M059J (cell line): ENCODE results near the gene KDELR1. TPM values are rescaled to one million over a fixed set of nuclear protein-coding genes. Genes with fewer than 3 reads are reported as not detected.

Experiments
- DNase-seq: peaks from one replicate; pipeline ENCODE4 v3.0.0-alpha.2; 2012; ENCODE audit warnings: low read depth
- total RNA-seq: library from RNA; depleted of rRNA; stranded (reverse); fragments of >200 nt; shearing (Covaris generic); gene quantifications from 2 replicates; pipeline ENCODE4 v1.2.3, GENCODE V29; 2014

The KDELR1 gene
- total RNA-seq, 1 experiment from 2014 or later: 247 TPM

DNA sequence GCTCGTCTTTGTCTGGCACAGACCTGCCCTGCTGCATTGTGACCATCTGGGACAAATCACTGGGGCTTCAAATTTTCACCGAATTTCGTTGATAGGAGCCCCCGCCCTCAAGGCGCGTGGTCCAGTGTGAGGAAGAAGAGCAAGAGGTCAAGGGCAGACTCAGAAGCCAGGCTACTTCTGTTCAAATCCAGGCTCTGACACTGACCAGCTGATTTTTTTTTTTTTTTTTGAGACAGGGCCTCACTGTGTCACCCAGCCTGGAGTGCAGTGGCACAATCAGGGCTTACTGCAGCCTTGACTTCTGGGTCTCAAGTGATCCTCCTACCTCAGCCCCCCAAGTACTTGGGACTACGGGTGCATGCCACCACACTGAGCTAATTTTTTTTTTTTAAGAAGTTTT is 20.0 kb downstream of the KDELR1 start:
- no peak for DNase-seq

DNA sequence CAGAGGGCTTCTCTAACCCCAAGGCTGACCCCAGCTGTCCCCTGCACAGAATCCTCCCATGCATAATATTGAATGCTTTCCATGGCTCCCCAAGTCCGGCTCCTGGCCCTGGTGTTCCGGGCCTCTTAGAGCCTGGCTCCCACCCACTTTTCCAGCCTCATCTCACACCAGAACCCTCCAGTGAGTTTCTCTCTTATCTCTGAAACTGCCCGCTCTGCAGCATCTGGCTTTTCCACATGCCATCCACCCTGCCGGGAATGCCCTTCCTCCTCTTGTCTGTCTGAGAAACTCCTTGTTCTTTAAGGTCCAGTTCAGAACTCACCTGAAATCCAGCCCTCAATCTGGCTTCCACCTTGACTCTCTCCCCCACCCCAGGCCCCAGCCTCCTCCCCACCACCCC is 20.4 kb downstream of the KDELR1 start:
- DNase-seq: no peak

DNA sequence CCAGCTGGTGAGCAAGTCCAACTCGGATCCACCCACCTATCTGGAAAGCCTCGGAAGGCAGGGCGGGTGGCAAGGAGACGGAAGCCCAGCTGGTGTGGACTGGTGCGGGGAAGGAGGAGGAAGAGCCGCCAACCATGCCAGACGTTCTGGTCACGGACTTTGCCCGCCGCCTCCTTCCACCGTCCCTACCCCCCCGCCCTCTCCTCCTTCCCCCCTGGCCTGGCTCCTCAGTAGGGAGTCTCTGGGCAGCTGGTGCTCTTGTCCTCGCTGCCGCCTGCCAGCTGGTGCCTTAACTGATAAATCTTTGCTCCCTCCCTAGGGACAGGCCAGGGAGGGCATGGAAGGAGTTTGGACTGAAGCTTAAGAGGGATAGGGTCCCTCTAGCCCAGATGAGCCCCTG is 22.4 kb downstream of the KDELR1 start:
- DNase-seq: no peak

DNA sequence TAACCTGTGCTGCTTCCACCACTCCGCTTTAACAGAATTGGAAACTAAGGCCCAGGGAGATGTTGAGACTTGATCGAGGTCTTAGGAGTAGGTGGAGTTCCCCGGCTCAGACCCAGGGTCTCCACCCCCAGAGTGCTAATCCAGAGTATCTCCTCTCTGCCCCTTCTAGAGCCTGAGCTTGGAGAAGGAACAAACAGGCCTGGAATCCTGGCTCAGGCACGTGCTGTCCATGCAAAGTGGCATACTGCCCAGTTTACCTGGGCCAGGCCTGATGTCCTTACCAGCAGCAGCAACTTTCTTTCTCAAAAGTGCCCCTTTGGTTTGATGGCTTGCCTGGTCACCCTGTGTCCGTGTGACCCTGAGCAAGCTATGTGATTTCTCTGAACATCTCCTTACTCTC is 23.5 kb downstream of the KDELR1 start:
- no peak for DNase-seq

DNA sequence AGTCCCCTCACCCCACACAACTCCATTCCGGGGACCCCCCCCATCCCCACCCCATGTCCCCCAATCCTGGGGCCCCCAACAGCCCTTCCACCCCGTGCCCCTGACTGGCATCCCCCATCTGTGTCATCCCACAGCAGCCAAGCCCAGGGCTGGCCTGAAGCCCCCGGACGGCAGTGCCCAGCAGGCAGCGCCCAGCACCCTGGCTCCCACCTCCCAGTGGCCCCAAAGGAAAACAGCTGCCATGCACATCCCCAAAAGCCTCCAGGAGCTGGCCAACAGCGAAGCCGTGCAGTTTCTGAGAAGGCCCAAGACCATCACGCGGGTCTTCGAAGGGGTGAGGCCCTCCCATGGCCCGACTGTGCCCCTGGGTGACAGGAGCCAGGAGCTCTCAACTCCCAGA is 25.7 kb downstream of the KDELR1 start:
- no peak for DNase-seq

DNA sequence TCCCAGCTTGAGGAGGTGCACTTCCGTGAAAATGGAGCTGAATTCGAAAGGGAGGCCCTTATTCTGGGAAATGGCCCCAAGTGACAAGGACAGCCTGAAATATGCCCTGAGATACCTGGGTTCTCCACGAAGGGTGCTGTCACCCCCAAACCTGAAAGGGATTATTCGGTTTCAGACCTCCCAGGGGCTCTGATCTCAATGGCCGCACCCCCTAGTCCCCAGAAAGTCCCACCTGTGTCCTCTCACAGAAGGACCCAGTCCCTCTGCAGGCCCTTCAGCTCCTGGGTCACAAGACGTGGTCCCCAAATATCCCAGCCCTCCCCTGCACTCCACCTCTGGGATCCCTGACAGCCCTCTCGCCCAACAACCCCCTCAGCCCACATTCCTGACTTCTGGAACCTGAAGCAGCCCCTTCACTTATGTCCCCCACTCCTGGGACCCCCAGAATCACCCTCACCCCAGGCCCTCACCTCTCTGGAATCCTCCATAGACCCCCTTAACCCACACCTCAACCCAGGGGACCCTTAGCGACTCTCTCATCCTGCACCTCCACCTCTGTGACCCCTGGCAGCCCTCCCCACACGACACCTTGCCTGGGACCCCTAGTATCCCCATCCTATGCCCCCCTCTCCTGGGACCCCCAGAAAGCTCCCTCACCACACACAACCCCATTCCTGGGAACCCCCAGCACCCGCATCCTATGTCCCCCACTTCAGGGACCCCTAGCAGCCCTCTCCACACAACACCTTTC is 26.6 kb downstream of the KDELR1 start:
- DNase-seq: no peak

DNA sequence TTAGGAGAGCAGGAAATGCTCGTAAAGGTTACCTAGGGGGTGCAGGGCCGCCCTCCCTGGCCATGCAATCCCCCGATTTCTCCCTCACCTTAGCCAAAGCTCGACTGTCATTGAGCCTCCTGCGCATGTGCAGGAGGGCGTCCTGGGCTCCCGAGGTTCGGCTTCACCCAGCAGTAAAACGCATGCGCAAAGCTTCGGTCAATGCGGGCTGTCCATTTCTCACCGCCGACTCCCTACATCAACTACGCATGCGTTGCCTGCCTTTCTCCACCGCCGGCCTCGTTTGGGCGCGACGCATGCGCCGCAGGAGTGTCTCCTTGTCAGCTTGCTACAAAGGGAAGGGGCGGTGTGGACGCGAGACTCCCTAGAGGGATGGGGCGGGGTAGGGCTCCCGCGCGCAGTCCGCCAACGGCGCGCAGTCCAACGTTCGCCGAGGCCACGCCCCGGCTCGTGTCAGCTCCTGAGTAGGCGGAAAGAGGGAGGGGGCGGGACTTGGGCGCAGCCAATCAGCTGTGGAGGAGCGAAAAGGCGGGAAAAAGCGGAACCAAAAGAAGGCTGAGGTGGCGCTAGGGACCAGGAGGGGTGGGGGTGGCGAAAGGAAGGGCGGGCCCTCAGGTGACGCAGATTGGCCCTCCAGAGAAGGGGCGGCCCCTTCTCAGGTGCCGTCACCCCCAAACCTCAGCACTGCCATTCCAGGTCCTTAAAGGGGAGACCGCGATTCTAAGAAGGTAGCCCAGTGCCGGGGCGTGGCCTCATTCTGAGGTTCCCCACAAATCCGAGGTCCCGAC is 27.3 kb downstream of the KDELR1 start, which contains the start of the genes SYNGR4 and TMEM143:
Gene SYNGR4, plus strand, starts transcription at position 558 of the 788 bp plus-strand sequence. CDS start 1,476 bp downstream, outside the sequence.
Gene TMEM143, minus strand, starts transcription at position 131 of the 788 bp plus-strand sequence. Its CDS starts 20 bp downstream, at position 111.
- DNase-seq: peak; percentile 100

DNA sequence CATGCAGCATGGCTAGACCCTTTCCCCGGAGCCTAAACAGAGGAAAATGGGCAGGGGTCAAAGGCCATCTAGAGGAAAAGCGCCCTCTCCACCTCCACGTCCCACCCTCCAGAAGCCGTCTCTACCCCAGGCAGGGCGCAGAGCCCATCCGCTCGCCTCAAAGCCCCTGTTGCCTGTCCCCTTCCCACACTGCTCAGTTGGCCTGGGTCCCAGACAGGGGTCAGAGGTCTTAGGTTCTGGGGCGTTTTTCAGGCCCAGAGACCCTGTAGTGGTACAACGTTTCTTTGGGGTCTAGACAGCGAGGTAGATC is 27.9 kb downstream of the KDELR1 start:
- DNase-seq: no peak

DNA sequence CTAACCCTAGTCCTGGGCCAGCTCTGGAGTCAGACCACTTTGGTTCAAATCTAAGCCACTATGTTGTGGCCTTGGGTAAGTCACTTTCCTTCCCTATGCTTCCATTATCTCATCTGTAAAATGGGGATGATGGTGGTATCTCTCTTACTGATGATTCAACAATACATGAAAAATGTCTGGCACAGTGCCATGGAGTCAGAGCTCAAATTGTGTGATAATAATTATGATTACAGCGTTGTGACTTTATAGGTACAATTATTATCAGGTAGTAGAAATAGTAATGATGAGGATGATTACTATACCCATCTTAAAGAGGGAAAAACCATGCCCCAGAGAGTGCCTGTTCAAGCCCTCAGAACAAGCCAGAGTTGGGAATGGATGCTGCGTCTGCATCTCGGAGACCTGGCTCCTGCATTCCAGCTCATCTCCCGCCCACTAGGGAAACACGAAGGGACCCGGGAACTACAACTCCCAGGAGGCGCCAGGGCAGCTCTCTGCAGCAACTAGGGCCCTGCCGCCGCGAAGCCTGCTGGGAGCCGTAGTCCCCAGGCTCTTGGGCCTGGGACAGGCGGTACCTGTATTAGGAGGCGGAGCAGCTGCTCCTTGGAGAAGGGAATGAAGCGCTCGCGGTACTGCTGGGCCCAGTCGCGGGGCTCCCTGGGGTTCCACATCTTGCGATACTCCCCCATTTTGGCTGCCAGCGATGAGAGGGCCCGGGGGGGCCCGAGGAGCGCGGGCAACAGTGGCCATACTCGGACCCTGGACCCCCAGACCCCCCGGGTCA is 28.4 kb downstream of the KDELR1 start:
- DNase-seq: peak; percentile 98

DNA sequence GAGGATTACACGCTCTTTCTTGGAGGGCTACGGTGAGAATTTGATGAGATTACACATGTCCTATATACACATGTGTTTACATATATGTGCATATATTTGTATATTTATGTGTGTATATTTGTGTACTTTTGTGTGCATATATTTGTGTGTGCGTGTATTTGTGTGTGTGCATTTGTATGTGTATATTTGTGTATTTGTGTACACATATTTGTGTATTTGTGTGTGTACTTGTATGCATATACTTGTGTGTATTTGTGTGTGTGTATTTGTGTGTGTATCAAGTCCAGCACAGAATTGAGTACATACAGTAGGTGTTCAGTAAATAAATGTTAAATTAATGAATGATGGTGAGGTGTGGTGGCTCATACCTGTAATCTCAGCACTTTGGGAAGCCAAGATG is 29.4 kb downstream of the KDELR1 start:
- no peak for DNase-seq

DNA sequence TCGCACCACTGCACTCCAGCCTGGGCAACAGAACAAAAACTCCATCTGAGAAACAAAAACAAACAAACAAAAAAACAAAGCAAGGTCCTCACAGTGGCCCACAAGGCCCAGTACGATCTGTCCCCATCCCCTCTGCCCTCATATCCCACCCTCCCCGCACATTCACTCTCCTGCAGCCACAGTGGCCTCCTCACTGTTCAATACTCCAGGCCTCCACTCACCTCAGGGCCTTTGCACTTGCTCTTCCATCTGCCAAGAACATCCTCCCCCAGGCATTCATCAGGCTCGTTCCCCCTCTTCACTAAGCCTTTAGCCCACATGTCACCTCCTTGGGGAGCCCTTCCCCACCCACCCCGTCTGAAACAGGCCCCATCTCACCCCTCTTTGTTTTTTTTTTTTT is 32.2 kb downstream of the KDELR1 start:
- DNase-seq: no peak

DNA sequence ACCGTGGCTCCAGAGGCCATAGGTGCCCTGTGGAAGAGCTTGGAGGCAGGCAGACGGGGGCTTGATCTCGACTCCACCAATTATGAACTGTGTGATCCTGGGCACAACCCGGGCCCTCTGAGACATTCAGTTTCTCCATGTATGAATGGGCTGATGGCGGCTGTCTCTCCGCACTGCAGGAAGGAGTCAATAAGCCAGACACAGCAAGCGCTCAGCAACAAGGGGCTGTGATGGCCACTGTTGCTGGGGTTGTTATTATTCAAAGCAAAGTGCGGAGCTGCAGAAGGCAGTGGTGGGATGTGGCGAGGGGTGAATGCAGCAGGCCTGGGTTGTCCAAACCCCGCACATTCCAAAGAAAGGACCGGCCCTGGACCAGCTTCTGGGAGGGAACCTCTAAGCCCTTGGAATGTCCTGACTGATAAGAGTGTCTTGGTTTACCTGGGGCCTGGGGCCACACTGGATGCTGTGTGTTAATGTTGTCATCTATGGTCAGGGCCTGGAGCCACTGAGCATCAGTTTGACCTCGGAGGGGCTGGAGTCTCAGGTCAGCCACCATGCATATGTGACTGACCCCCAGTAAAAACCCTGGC is 35.9 kb downstream of the KDELR1 start:
- DNase-seq: no peak

DNA sequence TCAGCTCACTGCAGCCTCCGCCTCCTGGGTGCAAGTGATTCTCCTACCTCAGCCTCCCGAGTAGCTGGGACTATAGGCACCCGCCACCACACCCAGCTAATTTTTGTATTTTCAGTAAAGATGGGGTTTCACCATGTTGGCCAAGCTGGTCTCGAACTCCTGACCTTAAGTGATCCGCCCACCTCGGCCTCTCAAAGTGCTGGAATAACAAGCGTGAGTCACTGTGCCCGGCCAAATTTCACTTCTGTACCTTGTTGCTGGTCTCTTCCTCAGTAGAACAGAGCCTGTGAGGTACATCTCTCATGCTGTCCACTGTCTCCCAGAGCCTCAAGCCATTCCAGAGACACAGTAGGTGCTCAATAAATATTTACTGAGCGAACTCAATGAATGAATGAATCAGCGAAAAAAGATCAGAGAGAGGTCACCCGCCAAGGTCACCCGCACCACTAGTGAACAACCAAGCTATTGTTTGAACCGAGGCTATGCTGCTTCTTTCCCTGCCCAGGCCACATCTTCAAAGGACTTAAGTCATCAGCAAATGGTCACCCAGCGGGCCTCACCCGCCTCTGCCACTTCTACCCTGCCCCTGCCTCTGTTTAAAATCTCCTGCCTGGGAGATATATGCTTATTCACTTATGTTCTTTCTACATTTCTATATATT is 36.9 kb downstream of the KDELR1 start:
- DNase-seq: peak; percentile 74

DNA sequence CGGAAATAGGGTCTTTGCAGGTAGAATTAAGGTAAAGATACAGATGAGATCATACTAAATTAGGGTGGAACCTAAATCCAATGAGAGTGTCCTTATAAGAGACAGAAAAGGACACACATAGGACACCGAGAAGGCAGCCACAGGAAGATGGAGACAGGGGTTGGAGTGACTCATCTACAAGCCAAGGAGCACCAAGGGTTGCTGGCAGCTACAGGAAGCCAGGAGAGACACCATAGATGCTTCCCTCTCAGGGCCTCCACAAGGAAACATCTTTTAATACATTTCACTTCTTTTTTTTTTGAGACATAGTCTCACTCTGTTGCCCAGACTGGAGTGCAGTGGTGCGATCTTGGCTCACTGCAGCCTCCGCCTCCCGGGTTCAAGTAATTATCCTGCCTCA is 37.7 kb downstream of the KDELR1 start:
- DNase-seq: peak; percentile 66

DNA sequence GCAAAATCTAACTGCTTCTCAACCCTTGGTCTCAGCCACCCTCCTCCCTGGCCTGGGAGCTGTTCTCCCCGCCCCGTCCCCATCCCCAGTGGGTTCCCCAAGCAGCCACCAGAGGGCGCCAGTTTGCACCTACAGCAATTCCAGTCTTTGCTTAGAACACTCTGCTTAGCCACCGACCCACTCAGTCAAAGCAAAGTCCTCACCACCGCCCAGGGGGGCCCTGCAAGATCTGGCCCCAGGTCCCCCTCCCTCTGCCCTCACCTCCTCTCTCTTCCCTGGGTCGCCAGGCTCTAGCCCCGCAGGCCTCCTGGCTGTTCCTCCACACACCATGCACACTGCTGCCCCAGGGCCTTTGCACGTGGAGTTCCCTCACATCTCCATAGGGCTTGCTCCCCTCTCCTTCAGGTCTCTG is 40.0 kb downstream of the KDELR1 start:
- DNase-seq: peak; percentile 59

DNA sequence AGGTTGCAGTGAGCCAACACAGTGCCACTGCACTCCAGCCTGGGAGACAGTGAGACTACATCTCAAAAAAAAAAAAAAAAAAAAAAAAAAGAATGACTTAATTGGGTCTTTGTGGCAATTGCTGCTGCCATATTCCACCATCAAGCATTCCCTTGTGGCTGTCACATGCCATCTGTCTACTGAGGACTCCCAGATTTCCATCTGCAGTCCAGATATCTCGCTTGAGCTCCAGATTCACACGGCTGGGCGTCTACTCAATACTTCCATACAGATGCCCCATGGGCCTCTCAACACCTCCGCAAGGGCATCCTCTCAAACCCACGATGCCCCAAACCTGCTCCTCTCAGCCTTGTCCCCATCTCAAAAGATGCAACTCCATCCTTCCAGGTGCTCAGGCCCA is 40.5 kb downstream of the KDELR1 start:
- DNase-seq: no peak

DNA sequence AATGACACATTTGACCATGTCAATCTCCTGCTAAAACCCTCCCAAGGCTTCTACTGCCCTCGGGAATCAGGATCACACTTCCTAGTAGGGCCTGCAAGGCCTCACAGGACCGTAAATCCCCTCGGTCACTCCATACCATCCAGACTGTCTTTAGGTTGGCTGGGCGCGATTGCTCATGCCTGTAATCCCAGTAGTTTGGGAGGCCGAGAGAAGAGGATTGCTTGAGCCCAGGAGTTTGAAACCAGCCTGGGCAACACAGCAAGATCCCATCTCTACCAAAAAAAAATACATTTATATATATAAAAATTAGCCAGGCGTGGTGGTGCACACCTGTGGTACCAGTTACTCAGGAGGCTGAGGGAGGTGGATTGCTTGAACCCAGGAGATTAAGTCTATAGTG is 42.6 kb downstream of the KDELR1 start:
- DNase-seq: no peak

DNA sequence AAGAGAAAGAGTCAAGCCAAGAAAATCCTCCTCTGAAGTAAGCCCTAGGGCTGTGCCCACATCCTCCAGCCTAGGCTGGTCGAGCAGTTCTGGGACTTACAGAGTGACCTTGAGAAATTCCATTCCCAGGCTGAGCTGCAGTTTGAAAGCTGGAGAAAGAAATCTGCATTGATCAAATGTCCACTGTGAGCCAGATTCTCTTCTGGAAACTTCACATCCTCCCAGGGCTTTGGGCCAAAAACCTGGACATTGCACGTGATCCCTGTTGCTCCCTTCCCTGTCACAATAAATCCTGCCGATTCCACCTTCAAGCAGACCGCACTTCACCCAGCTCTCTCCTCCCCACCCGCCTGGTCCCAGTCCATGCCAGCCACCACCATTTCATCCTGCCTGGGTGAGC is 43.3 kb downstream of the KDELR1 start:
- DNase-seq: no peak

DNA sequence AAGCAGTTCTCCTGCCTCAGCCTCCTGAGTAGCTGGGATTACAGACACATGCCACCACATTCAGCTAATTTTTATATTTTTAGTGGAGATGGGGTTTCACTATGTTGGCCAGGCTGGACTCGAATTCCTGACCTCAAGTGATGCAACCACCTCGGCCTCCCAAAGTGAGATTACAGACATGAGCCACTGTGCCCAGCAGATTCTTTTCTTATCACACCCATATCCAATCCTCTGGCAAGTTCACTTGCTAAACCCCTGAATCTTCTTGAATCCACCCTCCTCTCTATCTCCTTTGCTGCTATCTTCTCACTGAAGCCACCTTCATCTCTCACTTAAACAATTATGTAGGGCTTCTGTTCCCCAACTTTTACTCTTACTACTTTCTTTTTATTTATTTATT is 45.2 kb downstream of the KDELR1 start:
- DNase-seq: no peak

DNA sequence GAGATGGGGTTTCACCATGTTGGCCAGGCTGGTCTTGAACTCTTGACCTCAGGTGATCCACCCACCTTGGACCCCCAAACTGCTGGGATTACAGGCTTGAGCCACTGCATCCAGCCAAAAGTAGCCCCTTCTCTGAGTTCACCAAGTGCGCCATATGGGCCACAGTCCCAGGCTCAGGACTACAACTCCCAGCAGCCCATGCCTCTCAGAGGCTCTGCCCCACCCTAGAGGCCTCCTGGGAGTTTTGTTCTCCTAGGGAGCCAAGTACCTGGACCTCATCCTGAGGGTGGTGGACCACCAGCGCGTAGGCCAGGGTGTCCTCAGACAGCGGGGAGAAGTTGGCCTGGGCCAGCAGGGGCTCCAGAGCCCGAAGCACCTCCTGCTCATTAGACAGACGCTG is 46.5 kb downstream of the KDELR1 start:
- no peak for DNase-seq

DNA sequence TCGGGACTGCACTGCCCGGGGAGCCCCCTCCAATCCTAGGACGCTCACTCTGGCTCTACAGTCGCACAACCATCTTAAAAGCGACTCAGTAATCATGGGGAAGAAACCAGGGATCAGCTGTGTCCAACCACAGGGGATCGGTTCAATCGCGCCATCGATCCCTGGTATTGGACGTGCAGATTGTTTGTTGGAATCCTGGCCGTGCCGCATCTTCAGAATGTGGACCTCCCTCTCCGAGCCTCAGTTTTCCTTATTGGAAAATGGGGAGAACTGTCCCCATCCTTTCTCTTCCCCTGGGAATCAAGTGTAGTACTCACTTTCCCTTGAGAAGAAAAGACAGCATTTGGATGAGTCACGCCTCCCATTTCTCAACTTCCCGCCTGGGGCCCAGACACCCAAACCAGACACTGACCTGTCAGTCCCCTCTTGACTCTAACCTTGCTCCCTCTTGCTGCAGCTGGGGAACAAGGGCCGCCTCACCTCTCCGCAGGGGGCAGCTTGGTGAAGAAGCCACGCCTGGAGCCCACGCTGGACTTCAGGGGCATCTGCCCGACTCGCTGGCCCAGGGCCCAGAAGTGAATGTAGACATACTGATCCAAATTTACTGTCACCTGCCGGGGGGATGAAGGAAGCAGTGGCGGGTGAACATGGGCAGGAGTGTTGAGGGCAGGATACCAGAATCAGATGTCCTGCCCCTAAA is 48.4 kb downstream of the KDELR1 start:
- DNase-seq: peak; percentile 45
